Right lobe of liver (tissue), 4 donors: ENCODE measurements around the gene ZNF605.

ENCODE experiments used
- POLR2A ChIP-seq: fragments of 450-650 bp; IDR thresholded peaks from one replicate; pipeline ENCODE4 v1.6.1; 2017; ENCODE audit warnings: antibody characterized with exemption, mild to moderate bottlenecking
- TF ChIP-seq, protein P1 (sequence below), 4 donors: fragments of 200-600 bp in 3 of 4; fragments of 450-650 bp in 1 of 4; IDR thresholded peaks; one replicate each; pipeline versions ENCODE4 v1.5.1 to v1.8.0; 2016 to 2022; ENCODE audit warnings: antibody characterized with exemption in 4 of 4, mild to moderate bottlenecking in 2 of 4
- donor health status: DM: no; HTN: no; CAD: no.
- donor health status: DM: no; HTN: no; CAD: no.
- donor health status: DM: no; HTN: yes; CAD: no.

DNA sequence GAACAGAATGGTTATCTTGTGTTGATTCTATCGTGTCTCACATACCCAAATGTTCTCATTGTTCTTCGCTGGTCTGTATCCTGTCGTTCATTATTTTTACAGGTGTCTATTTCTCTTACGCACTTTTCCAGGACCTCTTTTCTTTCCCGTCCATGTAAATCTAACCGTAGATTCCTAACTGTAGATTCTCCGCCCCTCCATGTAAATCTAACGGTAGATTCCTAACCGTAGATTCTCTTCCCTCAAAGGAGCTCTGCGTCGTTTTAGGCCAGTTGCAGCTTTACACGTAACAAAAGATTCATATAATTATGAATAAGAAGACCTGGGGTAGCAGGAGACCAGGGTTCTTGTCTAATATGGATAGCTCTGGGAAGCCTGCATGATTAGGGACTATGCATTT is 9.7 kb upstream of the ZNF605 start:
- TF ChIP-seq, protein P1, sequence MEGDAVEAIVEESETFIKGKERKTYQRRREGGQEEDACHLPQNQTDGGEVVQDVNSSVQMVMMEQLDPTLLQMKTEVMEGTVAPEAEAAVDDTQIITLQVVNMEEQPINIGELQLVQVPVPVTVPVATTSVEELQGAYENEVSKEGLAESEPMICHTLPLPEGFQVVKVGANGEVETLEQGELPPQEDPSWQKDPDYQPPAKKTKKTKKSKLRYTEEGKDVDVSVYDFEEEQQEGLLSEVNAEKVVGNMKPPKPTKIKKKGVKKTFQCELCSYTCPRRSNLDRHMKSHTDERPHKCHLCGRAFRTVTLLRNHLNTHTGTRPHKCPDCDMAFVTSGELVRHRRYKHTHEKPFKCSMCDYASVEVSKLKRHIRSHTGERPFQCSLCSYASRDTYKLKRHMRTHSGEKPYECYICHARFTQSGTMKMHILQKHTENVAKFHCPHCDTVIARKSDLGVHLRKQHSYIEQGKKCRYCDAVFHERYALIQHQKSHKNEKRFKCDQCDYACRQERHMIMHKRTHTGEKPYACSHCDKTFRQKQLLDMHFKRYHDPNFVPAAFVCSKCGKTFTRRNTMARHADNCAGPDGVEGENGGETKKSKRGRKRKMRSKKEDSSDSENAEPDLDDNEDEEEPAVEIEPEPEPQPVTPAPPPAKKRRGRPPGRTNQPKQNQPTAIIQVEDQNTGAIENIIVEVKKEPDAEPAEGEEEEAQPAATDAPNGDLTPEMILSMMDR (IDR thresholded peaks at IDR 0.05) = no peak
- TF ChIP-seq POLR2A = no peak
